GM12801 (cell line): ENCODE data around the gene FBXL17.

ENCODE experiments used
- TF ChIP-seq, protein P1 (sequence below): IDR thresholded peaks from one replicate; pipeline ENCODE4 v1.5.1; 2011; ENCODE audit warnings: control low read depth; ENCODE audit not compliant: insufficient read length; ENCODE audit errors: extremely low read depth

The FBXL17 gene

DNA sequence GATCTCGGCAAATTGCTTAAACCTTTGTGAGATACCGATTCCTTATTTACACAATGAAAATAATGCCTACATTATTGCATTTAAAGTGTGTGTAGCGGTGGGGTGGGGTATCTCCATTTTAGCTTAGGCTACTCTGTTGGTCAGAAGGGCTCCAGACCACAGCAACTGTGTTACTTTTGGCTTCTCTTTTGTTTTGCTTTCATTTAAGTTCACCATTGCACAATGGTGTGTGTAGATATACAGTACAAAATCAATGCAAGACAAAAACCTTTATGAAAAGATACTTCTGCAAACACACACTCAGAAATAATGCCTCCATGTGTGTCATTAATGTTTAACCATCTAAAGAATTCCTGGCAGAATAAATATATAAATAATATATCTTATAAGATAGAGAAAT, 279.4 kb downstream of the FBXL17 start:
- TF ChIP-seq, protein P1, sequence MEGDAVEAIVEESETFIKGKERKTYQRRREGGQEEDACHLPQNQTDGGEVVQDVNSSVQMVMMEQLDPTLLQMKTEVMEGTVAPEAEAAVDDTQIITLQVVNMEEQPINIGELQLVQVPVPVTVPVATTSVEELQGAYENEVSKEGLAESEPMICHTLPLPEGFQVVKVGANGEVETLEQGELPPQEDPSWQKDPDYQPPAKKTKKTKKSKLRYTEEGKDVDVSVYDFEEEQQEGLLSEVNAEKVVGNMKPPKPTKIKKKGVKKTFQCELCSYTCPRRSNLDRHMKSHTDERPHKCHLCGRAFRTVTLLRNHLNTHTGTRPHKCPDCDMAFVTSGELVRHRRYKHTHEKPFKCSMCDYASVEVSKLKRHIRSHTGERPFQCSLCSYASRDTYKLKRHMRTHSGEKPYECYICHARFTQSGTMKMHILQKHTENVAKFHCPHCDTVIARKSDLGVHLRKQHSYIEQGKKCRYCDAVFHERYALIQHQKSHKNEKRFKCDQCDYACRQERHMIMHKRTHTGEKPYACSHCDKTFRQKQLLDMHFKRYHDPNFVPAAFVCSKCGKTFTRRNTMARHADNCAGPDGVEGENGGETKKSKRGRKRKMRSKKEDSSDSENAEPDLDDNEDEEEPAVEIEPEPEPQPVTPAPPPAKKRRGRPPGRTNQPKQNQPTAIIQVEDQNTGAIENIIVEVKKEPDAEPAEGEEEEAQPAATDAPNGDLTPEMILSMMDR, result no peak

DNA sequence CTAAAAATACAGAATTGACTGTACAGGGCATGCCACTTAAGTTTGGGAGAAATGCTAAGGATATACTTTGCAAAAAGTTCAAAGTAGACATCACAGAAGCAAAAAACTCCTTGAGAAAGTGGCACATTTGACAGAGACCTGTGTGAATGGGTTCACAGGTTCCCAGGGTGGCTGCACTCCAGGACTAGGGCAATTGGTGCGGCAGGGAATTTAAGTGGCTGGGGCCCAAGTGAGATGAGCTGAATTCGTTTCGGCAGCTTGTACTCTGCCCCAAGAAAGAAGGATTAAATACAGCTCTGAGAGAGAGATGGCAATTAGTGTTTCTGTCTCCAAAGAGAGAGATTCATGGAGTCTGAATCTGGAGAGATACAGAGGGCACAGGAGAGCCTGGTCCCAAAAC, 280.1 kb downstream of the FBXL17 start:
- TF ChIP-seq, protein P1, result no peak

DNA sequence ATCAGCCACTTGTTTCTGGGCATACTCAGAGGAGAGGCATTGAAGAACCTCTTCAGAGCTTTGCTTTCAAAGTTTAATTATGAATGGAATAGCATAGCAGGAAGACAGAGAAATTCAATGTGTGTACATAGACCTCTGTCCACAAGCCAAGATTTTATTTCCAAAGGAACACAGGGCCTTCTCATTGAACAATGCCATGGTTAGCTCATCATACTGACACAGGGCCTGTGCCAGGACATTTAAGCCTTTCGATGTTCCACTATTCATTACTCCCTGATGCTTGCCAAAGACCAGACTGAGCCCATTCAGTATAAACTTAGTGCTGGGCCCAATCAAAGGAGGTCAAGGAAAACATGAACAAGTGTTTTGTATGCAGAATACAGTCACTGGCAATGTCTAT, 280.8 kb downstream of the FBXL17 start:
- TF ChIP-seq, protein P1, result no peak

DNA sequence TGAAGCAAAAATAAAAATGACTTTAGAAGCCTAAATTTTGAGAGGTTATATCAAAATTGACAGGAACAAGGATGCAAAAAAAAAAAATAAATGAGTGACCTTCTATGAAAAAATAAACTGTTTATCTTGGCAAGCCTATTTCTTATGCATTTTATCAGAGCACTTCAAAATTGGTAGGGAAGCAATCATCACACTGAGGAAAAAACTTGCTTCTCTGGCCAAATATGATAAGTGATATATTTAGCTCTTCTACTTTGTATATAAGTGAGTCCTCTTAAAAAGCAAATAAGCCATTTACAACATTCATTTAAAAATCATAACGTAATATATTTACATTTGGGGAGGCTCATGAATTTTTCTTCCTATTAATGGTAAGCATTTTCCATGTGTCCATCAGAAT, 287.1 kb downstream of the FBXL17 start:
- TF ChIP-seq, protein P1, result no peak

DNA sequence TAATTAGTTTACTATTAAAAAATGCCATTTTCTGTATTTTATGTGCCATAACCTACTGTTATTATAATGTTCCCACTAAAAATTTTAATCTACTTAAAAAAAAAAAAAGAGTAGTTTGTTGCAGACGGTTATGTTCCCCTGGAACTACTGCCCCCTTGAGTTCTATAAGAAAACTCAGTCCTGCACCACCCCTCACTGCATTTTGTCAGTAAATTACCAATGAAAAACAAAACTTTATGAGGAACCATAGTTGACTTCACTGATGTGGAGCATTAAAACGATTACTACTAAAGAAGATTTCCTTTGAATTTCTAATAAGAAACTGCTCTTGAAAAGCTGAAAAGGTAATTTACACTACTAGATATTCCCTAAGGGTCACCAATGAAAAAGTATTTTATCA, 288.7 kb downstream of the FBXL17 start:
- TF ChIP-seq, protein P1, result no peak

DNA sequence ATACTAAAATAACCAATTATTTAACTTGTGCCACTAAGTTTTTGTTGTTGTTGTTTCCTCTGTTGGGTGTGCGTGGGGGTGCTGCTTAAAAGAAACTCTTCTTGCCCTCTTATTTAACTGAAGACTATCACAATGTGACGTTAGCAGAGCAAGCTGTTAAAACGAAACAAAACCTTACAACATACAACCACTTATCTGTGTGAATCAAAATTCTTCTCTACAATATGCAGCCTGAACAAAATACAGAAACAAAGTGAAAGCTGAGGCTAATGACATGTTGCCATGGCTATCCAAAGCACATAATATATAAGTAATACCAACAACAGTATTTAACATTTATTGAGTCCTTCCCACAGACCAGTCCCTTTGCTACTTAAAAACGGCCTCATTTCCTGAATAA, 291.0 kb downstream of the FBXL17 start:
- TF ChIP-seq, protein P1, result no peak

DNA sequence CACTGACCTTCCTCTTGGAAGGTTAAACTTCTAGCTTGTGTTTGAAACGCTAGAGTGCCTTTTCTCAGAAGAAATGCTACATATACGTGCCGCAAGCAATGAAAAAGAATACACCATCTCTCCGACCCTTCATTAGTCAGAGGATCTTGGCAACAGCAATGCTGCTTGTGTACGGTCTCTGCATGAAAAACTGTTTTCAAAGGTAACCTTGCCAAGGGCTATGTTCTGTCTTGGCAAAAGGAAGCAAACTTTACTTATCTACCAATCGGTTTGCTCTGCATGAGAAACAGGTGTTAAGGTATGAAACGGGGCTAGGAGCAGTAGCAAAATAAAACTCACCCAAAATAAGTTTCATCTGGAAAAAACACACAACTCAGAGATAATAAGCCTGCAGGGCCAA, 297.8 kb downstream of the FBXL17 start:
- TF ChIP-seq, protein P1, result no peak

DNA sequence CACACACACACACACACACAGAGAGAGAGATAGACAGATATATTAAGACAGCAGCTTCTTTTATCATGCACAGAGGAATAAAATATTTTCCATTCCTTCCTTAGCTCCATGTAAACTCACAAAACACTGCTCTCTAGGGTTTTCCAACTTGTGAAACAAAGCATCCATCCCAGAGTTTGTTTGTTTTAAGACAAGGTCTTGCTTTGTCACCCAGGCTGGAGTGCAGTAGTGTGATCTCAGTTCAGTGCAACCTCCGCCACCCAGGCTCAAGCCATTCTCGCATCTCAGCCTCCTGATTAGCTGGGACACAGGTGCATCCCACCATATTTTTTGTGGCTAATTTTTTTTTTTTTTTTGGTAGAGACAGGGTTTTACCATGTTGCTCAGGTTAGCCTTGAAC, 298.7 kb downstream of the FBXL17 start:
- TF ChIP-seq, protein P1, result no peak
